HCT116 (cell line): ENCODE measurements around the gene C7orf33. TPM values are rescaled to one million over a fixed set of nuclear protein-coding genes. Genes with fewer than 3 reads are reported as not detected.

ENCODE experiments used
- ATAC-seq: fragments of 200-7000 bp; cut with Tn5 transposase; 2 replicates; pipeline ENCODE4 v1.9.1; 2020; ENCODE audit warnings: mild to moderate bottlenecking, moderate library complexity
- BruUV-seq: library from RNA; stranded (reverse); fragments of 400-500 nt; replicated peaks from 2 replicates; lab custom pipeline; 2021; lab: Mats Ljungman, UMichigan
- CTCF ChIA-PET: fragments of 300-600 bp; sonication (Branson Sonifier 250); formaldehyde crosslinking; loops from one replicate; lab custom pipeline; 2021; ENCODE audit warnings: antibody characterized with exemption; lab: Charles Lee
- POLR2A ChIA-PET: fragments of 300-600, 350-600 bp; sonication (Branson Sonifier 250); formaldehyde crosslinking; loops from one replicate; lab custom pipeline; 2021; ENCODE audit warnings: antibody characterized with exemption; lab: Charles Lee
- RAD21 ChIA-PET, 2 experiments: fragments of 300-600 bp; sonication (Branson Sonifier 250); formaldehyde crosslinking; loops; one replicate each; lab custom pipeline; 2023; ENCODE audit warnings: low total read pairs in 2 of 2; ENCODE audit not compliant: uncharacterized antibody in 2 of 2, unreplicated experiment in 2 of 2, low non-redundant PET in 1 of 2; lab: Charles Lee
- DNase-seq: peaks from one replicate; pipeline ENCODE4 v3.0.0-alpha.2; 2010; ENCODE audit warnings: low read depth, low spot score
- H2AFZ ChIP-seq: fragments of 200-600 bp; shearing (Covaris generic), sonication (generic); 2 replicates; pipeline ENCODE4 v1.6.1; 2017; ENCODE audit warnings: low read depth, mixed run types, mixed read lengths, antibody characterized with exemption, low read length; ENCODE audit not compliant: poor library complexity, severe bottlenecking
- H3K27ac ChIP-seq: 2 replicates; pipeline ENCODE4 v1.5.1; 2012; ENCODE audit warnings: low read depth, low read length
- H3K27me3 ChIP-seq: fragments of 200-600 bp; sonication (generic); 2 replicates; pipeline ENCODE4 v1.6.1; 2016; ENCODE audit warnings: mixed run types, low read length, mixed read lengths; ENCODE audit not compliant: insufficient read depth
- H3K36me3 ChIP-seq, 2 experiments: fragments of 200-500 bp in 1 of 2; fragments of 200-600 bp in 1 of 2; sonication (Bioruptor generic) in 1 of 2; sonication (generic) in 1 of 2; 2 replicates each; pipeline versions ENCODE4 v1.5.1 to v1.6.1; 2014 to 2016; ENCODE audit warnings: low read length in 2 of 2, inconsistent platforms in 1 of 2, mixed read lengths in 1 of 2, mixed run types in 1 of 2; ENCODE audit not compliant: insufficient read depth in 2 of 2, control insufficient read depth in 1 of 2
- H3K4me1 ChIP-seq, 2 experiments: fragments of 200-600 bp in 1 of 2; sonication (generic) in 1 of 2; 2 replicates each; pipeline versions ENCODE4 v1.5.1 to v1.6.1; 2012 to 2017; ENCODE audit warnings: low read length in 2 of 2, inconsistent platforms in 1 of 2, mild to moderate bottlenecking in 1 of 2, mixed read lengths in 1 of 2, mixed run types in 1 of 2, moderate library complexity in 1 of 2; ENCODE audit not compliant: insufficient read depth in 2 of 2, control insufficient read depth in 1 of 2
- H3K4me2 ChIP-seq: fragments of 200-600 bp; sonication (generic); 2 replicates; pipeline ENCODE4 v1.6.1; 2017; ENCODE audit warnings: mixed run types, low read length, mixed read lengths
- H3K4me3 ChIP-seq, 2 experiments: fragments of 200-600 bp in 1 of 2; sonication (generic) in 1 of 2; replicated peaks in 1 of 2; 2 replicates each; pipeline ENCODE4 v1.5.1; 2011 to 2016; ENCODE audit warnings: low read length in 2 of 2, control low read depth in 1 of 2, low read depth in 1 of 2, mild to moderate bottlenecking in 1 of 2, mixed read lengths in 1 of 2, mixed run types in 1 of 2
- H3K79me2 ChIP-seq: fragments of 200-600 bp; sonication (generic); 2 replicates; pipeline ENCODE4 v1.6.1; 2017; ENCODE audit warnings: mild to moderate bottlenecking, mixed run types, low read length, moderate library complexity, mixed read lengths; ENCODE audit not compliant: insufficient read depth
- H3K9ac ChIP-seq: fragments of 200-600 bp; sonication (generic); 2 replicates; pipeline ENCODE4 v1.6.1; 2016; ENCODE audit warnings: low read length, mixed read lengths
- H3K9me2 ChIP-seq: fragments of 200-600 bp; sonication (generic), shearing (Covaris generic); 2 replicates; pipeline ENCODE4 v1.6.1; 2017; ENCODE audit warnings: mixed run types, mild to moderate bottlenecking, moderate library complexity; ENCODE audit not compliant: insufficient read depth
- H3K9me3 ChIP-seq, 2 experiments: fragments of 200-500 bp in 1 of 2; fragments of 200-600 bp in 1 of 2; sonication (Bioruptor generic) in 1 of 2; sonication (generic) in 1 of 2; 2 replicates each; pipeline ENCODE4 v1.6.1; 2014 to 2017; ENCODE audit warnings: low read length in 2 of 2, mixed read lengths in 2 of 2, inconsistent platforms in 1 of 2, low read depth in 1 of 2, mild to moderate bottlenecking in 1 of 2, mixed run types in 1 of 2, moderate library complexity in 1 of 2; ENCODE audit not compliant: control insufficient read depth in 1 of 2, insufficient read depth in 1 of 2
- H4K20me1 ChIP-seq: fragments of 200-600 bp; sonication (generic), shearing (Covaris generic); 2 replicates; pipeline ENCODE4 v1.6.1; 2017; ENCODE audit warnings: mixed run types, mild to moderate bottlenecking, moderate library complexity; ENCODE audit not compliant: insufficient read depth
- CBX3 ChIP-seq: IDR thresholded peaks from 2 replicates; pipeline ENCODE4 v1.6.1; 2012; ENCODE audit warnings: low read depth
- EGR1 ChIP-seq: IDR thresholded peaks from 2 replicates; pipeline ENCODE4 v1.6.1; 2012; ENCODE audit warnings: low read depth
- ELF1 ChIP-seq: IDR thresholded peaks from 2 replicates; pipeline ENCODE4 v1.6.1; 2012; ENCODE audit warnings: low read depth, borderline replicate concordance
- EZH2 ChIP-seq: fragments of 200-600 bp; sonication (generic); IDR thresholded peaks from 2 replicates; pipeline ENCODE4 v1.6.1; 2017; ENCODE audit warnings: antibody characterized with exemption, mixed run types
- EZH2phosphoT487 ChIP-seq: fragments of 200-600 bp; IDR thresholded peaks from 2 replicates; pipeline ENCODE4 v1.6.1; 2018; ENCODE audit warnings: antibody characterized with exemption, borderline replicate concordance
- FOSL1 ChIP-seq: IDR thresholded peaks from 2 replicates; pipeline ENCODE4 v1.6.1; 2012; ENCODE audit warnings: low read depth
- JUND ChIP-seq: IDR thresholded peaks from 2 replicates; pipeline ENCODE4 v1.6.1; 2012
- MAX ChIP-seq: IDR thresholded peaks from 2 replicates; pipeline ENCODE4 v1.6.1; 2012
- POLR2A ChIP-seq: IDR thresholded peaks from 2 replicates; pipeline ENCODE4 v1.7.0; 2011; ENCODE audit warnings: borderline replicate concordance; ENCODE audit not compliant: insufficient read depth, insufficient read length; ENCODE audit errors: extremely low read depth
- SP1 ChIP-seq: IDR thresholded peaks from 2 replicates; pipeline ENCODE4 v1.6.1; 2012; ENCODE audit warnings: low read depth
- SRF ChIP-seq: IDR thresholded peaks from 2 replicates; pipeline ENCODE4 v1.6.1; 2012; ENCODE audit warnings: low read depth
- TCF7L2 ChIP-seq: IDR thresholded peaks from 2 replicates; pipeline ENCODE4 v1.7.0; 2011; ENCODE audit warnings: borderline replicate concordance, inconsistent platforms; ENCODE audit not compliant: insufficient read depth, insufficient read length; ENCODE audit errors: extremely low read depth
- ZFX ChIP-seq: fragments of 450-650 bp; IDR thresholded peaks from 2 replicates; pipeline ENCODE4 v1.6.1; 2017
- intact Hi-C: fragments of 100-400 bp; cut with micrococcal nuclease; formaldehyde crosslinking; loops from 2 replicates; pipeline ENCODE4 v1.10.0; 2022
- total RNA-seq: library from RNA; stranded (reverse); gene quantifications from one replicate; pipeline ENCODE4 v1.2.1, GENCODE V29; 2021; ENCODE audit not compliant: unreplicated experiment
- TF ChIP-seq, protein P1 (sequence below), 3 experiments: fragments of 200-600 bp in 1 of 3; sonication (generic) in 1 of 3; IDR thresholded peaks in 2 of 3; conservative IDR thresholded peaks in 1 of 3; 2 replicates each; pipeline ENCODE4 v1.5.1; 2012 to 2017; ENCODE audit warnings: low read depth in 2 of 3, low read length in 2 of 3, antibody characterized with exemption in 1 of 3, borderline replicate concordance in 1 of 3, control low read depth in 1 of 3, mild to moderate bottlenecking in 1 of 3, mixed read lengths in 1 of 3, mixed run types in 1 of 3, moderate library complexity in 1 of 3; ENCODE audit not compliant: insufficient read depth in 1 of 3
- TF ChIP-seq, protein P2 (sequence below): IDR thresholded peaks from 2 replicates; pipeline ENCODE4 v1.6.1; 2011; ENCODE audit warnings: mild to moderate bottlenecking, low read length, moderate library complexity; ENCODE audit not compliant: insufficient replicate concordance; ENCODE audit errors: extremely low read depth

The C7orf33 gene
- total RNA-seq, 1 experiment from 2014 or later = not detected

GRCh38 chr7:148661471-148661870 is 70.9 kb downstream of the C7orf33 start:
- DNase-seq (no peak), ATAC-seq (no peak)
- Histone ChIP-seq H3K36me3 (no peaks in the 10 kb centered on the region), H3K4me1 (no peaks in the 10 kb centered on the region), H3K9me2 (no peaks in the 10 kb centered on the region), H3K4me2 (no peak overlapping the region), H3K79me2 (no peaks in the 10 kb centered on the region), H3K9ac (no peak overlapping the region), H2AFZ (no peak overlapping the region), H3K27ac (no peak overlapping the region), H3K9me3 (no peaks in the 10 kb centered on the region), H3K27me3 (no peaks in the 10 kb centered on the region), H4K20me1 (no peaks in the 10 kb centered on the region), H3K4me3 (no peak overlapping the region)
- ChIA-PET POLR2A (no interaction called here), CTCF (no interaction called here), RAD21 (no interaction called here)
- intact Hi-C loops = no loop called here
- TF ChIP-seq SP1 (no peak), EZH2phosphoT487 (no peak), JUND (no peak), MAX (no peak)
- BruUV-seq = no TSS peak

DNA sequence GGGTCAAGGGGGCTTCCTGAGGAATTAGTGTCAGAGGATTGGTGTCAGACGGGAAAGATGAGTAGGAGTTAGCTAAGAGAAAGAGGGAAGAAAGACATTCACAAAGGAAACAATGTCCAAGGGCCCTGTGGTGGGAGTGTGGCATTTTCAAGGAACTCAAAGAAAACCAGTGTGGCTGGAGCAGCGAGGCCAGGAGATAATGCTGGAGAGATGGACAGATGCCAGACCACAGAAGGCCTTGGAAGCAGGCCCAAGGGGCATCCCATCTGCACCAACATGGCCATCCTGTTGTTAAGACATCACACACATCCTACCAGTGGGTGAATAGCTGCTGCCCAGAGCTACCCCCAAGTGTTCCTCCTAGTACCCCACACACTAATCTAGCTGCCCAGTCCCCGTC is 72.1 kb downstream of the C7orf33 start:
- Histone ChIP-seq H2AFZ (no peak overlapping the region), H3K9me3 (no peaks in the 10 kb centered on the region), H3K9ac (no peak overlapping the region), H3K4me3 (no peak overlapping the region), H3K4me1 (no peaks in the 10 kb centered on the region), H3K79me2 (no peaks in the 10 kb centered on the region), H3K4me2 (no peak overlapping the region), H3K9me2 (no peaks in the 10 kb centered on the region), H3K27ac (no peak overlapping the region), H3K27me3 (no peaks in the 10 kb centered on the region), H3K36me3 (no peaks in the 10 kb centered on the region), H4K20me1 (no peaks in the 10 kb centered on the region)
- no TSS peak for BruUV-seq
- ATAC-seq (no peak), DNase-seq (no peak)
- CTCF ChIA-PET = no interaction called here
- intact Hi-C loops = no loop called here
- RAD21 ChIA-PET = interaction anchor here in 1 of 2 experiments (0.7 kb wide), 1 partner anchor 301 kb away, joined by 4 read pairs; no protein-coding TSS in a partner anchor
- POLR2A ChIA-PET = no interaction called here
- TF ChIP-seq SRF (no peak), ELF1 (no peak), JUND (no peak), EZH2 (no peak), FOSL1 (no peak), SP1 (no peak), TCF7L2 (no peak), EGR1 (no peak), ZFX (no peak), CBX3 (no peak), POLR2A (no peak)
- TF ChIP-seq, protein P1, sequence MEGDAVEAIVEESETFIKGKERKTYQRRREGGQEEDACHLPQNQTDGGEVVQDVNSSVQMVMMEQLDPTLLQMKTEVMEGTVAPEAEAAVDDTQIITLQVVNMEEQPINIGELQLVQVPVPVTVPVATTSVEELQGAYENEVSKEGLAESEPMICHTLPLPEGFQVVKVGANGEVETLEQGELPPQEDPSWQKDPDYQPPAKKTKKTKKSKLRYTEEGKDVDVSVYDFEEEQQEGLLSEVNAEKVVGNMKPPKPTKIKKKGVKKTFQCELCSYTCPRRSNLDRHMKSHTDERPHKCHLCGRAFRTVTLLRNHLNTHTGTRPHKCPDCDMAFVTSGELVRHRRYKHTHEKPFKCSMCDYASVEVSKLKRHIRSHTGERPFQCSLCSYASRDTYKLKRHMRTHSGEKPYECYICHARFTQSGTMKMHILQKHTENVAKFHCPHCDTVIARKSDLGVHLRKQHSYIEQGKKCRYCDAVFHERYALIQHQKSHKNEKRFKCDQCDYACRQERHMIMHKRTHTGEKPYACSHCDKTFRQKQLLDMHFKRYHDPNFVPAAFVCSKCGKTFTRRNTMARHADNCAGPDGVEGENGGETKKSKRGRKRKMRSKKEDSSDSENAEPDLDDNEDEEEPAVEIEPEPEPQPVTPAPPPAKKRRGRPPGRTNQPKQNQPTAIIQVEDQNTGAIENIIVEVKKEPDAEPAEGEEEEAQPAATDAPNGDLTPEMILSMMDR (IDR thresholded peaks at IDR 0.05 in 2 of 3, conservative IDR thresholded peaks at IDR 0.05 in 1 of 3; ENCODE audit: borderline replicate concordance in 1 of 3, insufficient read depth in 1 of 3, low read depth in 2 of 3, low read length in 2 of 3) = no peak
- TF ChIP-seq, protein P2, sequence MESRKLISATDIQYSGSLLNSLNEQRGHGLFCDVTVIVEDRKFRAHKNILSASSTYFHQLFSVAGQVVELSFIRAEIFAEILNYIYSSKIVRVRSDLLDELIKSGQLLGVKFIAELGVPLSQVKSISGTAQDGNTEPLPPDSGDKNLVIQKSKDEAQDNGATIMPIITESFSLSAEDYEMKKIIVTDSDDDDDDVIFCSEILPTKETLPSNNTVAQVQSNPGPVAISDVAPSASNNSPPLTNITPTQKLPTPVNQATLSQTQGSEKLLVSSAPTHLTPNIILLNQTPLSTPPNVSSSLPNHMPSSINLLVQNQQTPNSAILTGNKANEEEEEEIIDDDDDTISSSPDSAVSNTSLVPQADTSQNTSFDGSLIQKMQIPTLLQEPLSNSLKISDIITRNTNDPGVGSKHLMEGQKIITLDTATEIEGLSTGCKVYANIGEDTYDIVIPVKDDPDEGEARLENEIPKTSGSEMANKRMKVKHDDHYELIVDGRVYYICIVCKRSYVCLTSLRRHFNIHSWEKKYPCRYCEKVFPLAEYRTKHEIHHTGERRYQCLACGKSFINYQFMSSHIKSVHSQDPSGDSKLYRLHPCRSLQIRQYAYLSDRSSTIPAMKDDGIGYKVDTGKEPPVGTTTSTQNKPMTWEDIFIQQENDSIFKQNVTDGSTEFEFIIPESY = no peak
